HTR-8/SVneo (cell line): ENCODE data around the gene CACNA1E.
"Not testable (repeated sequence)": the region's sequence is repeated elsewhere in the genome, so short reads cannot be mapped to it uniquely, and the experiment has no call there.

ENCODE experiments used
- DNase-seq: peaks from one replicate; pipeline ENCODE4 v3.0.0; 2011; ENCODE audit warnings: low spot score, mixed read lengths; ENCODE audit not compliant: insufficient read length
- FAIRE-seq: peaks from 2 replicates; lab custom pipeline; 2011; peaks lifted over from hg19 to GRCh38; lab: Jason Lieb, UNC

Gene CACNA1E

DNA sequence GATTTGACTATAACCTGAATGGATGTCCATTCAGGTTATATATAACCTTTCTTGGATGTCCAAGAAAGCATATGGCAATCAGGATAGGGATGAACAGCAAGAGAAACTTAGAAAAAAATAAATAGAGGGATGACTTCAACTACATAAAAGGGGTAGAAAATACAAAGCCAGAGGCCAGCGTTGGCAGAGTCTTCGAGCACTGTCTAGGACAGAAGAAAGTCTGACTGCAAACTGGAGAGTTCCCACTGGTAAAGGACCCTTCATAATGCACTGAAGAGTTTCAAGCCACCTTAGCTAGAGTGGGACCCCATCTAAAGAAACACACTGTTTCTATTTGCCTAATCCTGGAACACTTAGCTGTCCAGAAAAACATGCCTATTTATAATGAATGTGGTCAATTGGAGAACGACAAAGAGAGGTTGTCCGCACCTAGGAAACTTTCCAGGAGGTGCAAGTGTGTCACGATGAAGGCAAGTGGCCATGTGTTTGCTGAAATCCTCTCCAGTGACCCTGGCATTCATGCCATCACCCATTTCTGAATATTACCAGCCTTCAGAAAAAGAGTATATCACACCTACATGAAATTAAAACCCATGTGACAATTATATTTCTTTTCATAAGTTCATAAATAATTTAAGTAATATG is 362.8 kb downstream of the CACNA1E start:
- no peak for DNase-seq
- FAIRE-seq: no peak

- FAIRE-seq: no peak
- no peak for DNase-seq
Measured at GRCh38 chr1:181846681-181847080, 363.4 kb downstream of the CACNA1E start.

DNA sequence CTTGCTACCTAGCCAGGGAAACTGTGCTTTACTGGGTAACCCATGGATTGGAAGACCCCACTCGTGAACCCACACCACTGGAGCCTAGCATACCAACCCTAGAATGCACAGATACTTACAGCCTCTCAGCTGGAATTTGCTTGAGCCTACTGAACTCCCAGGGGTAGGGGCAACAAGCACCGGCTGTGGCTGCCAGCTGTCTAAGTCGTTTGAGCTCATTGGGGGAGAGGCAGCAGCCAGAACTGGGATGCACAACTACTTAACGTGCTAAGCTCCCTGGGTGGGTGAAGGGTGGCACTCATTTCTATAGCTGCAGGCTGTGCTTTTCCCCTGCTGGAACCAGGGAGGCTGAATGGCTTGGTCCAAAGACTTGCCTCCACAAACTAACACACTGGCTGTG is 365.8 kb downstream of the CACNA1E start:
- DNase-seq (no peak), FAIRE-seq (no peak)

DNA sequence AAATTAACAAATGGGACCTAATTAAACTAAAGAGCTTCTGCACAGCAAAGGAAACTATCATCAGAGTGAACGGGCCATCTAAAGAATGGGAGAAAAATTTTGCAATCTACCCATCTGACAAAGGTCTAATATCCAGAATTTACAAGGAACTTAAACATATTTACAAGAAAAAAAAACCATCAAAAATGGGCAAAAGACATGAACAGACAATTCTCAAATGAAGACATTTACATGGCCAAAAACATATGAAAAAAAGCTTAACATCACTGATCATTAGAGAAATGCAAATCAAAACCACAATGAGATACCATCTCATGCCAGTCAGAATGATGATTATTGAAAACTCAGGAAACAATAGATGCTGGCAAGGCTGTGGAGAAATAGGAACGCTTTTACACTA is 370.9 kb downstream of the CACNA1E start:
- FAIRE-seq, DNase-seq: not testable (repeated sequence)

- no peak for DNase-seq
Measured at GRCh38 chr1:181855380-181855779, 372.1 kb downstream of the CACNA1E start.

More at GRCh38 chr1:181855380-181855779, 372.1 kb downstream of the CACNA1E start:
- FAIRE-seq: no peak
